ENCODE results near the gene B3GAT3.
"Not testable (repeated sequence)": the region's sequence is repeated elsewhere in the genome, so short reads cannot be mapped to it uniquely, and the experiment has no call there.

Gene B3GAT3

DNA sequence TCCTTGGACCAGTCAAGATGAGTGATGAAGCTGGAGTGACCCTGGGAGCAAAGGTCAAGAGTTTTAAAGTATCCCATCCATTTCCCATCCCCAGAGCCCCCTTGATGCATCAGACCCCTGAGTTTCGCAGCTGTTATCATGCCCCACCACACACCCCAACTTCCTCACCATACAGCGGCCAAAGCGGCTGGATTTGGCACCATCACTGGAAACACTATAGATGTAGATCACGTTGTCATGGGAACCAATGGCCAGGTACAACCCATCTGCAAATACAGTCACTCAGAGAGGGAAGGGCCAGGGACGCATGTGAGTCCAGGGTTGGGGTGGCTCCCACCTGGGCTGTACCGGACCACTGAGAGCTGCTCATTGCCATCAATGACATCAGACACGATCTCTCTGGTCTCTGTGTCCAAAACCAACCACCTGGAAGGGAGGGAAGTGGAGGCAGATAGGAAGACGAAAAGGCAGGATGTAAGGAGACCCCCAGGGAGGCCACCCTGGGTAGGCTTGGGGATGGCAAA lies 17.9 kb downstream of the B3GAT3 start:
- no peak for DNase-seq

DNA sequence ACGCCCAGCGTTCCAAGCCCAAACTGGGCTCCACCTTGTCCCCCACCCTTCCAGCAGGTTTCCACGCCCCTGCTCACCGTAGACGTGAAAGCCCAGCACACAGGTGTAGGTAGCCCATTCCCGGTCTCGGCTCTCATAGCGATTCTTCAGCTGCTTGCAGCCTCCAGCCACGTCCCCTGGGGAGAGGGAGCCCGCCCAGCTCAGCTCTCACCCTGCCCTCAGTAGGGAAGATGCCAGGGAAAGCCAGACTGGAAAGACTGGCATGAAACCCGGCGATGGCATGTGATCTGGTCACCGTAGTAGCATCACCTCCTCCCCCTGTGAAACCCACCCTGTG lies 18.7 kb downstream of the B3GAT3 start:
- DNase-seq, result no peak

DNA sequence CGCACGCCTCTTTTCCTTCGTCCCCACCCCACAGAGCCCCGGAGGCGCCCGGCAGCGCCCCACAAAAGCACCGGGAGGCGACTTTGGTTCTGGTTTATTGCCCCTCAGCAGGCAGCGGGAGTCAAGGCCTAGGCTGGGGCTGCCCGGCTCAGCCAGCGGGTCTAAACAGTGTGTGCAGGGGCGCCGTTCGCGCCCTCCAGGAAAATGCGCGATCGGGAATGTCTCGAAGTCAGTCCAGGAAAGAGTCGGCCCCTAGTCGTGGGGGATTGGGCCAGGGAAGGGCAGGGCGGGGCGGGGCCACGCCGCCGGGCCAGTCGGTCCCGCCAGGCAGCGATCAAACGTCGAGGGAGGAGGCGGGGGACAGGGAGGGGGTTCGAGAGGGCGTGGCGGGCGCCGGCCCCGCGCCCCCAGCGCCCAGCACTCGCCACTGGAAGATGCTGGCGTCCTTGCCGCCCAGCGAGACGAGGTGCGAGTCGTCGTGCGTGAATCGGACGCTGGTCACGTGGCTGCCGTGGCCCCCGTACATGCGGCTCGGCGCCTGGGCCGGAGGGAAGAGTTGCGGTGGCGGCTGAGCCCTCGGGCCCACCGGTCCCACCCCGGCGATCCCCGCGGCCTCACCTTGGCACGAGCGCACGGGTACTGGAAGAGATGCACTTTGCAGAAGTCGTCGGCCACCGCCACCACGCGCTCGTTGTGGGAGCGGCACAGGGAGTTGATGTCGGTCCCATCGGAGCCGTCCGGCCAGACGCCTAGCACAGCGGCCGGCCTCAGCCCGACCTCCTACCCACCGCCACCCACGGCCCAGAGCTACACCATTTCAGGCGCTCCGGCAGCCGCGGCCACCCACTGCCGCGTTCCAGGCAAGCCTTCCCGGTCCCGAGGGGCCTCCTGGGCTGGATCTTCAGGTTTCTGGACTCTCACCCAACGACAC lies 19.4 kb downstream of the B3GAT3 start:
- peak; percentile 69 for DNase-seq

- DNase-seq, result peak; percentile 97
These were observed 20.2 kb downstream of the B3GAT3 start, which contains the start of gene MTA2 for GRCh38 chr11:62601372-62602140. TSS of gene MTA2 (minus strand) at chr11:62601865. CDS start at chr11:62601450, 415 bp downstream.

- DNase-seq, result peak; percentile 25
These were observed 20.7 kb downstream of the B3GAT3 start for GRCh38 chr11:62601122-62601371.

GRCh38 chr11:62600367-62601121 lies 21.2 kb downstream of the B3GAT3 start:
- DNase-seq, result no peak

GRCh38 chr11:62599901-62600300 lies 21.9 kb downstream of the B3GAT3 start:
- no peak for DNase-seq

DNA sequence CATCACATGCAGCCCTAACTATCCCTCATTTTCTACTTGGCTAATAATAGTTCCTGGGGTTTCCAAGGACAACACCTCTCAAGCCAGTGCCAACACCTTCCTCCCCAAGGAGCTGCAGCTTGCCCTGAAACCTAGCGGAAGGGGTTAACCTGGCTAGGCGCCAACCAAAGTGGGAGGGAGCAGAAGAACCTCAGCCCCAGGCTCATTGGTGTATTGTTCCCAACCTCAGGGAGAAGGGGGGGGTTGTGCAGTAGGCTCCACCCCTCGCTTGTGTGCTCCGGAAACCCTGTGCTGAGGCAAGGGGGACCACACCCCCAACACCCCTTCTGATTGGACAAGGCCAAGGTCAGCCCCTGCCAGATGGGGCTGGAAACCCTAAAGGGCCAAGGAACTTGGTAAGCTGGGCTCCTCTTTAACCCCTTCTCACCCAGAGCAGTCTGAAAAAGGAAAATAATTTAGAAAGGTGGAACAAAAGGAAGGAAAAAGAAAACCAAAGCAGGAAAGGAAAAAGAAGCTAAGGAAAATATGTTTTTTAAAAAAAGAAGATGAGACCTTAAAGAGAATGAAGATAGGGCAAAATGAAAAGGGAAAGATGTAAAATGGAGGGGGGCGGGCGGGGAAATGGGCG lies 22.6 kb downstream of the B3GAT3 start:
- DNase-seq, result peak; percentile 99

GRCh38 chr11:62595124-62595523 lies 26.7 kb downstream of the B3GAT3 start:
- no peak for DNase-seq

DNA sequence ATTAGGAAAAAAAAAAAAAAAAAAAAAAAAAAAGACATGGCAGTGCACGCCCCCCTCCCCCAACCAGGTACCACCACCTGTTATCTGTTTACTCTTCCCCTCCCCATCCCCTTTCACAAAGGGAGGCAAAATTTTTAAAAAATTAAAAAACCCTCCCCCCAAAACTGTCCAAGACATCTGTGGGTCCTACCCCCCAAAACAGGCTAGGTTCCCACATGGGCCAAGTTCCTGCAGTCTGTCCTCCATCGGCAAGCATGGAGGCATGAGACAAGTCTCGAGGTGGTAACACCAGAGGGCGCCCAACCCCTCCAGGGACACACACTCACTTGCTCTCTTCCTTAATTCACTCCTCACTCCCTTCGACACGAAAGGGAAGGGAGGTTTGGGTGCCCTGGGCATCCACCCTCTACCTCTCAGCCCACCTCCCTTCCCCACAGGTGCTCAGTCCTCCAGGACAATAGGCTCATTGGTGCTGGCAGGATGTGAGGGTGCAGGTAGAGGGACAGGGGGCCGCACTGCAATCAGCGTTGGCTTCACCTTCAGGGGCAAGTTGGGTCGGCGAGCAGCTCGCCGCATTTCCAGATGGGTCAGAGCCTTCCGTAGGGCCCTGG lies 28.2 kb downstream of the B3GAT3 start:
- peak; percentile 71 for DNase-seq

- no peak for DNase-seq
These were observed 28.8 kb downstream of the B3GAT3 start for GRCh38 chr11:62592989-62593421.

DNA sequence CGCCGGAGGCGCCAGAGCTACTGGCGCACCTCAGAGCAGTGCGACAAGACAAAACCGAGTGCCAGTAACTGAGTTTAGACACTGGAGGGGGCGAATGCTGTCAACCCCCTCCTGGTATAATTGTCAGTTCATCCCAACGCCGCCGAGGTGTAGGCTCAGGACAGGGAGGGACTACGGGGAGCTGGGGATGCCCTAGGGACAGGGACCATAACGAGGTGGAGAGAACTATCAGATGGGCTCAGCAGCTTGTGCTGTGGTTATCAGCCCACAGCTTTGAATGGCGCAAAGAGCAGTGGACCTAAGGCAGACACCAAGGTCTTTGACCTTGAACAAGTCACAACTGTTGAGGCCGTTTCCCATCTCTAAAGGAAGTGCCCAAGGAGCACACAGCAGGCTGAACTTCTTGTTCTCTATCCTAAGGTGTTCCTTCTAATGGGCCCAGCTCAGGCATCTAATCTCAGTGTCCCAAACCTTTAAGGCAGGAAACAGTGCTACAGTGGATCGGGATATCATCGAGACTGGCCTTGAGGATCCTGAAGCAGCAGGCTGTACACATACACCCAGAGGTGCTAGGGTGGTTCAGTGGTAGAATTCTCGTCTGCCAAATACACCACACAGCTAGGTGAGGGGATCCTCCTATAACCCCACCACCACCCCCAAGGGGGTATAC lies 29.5 kb downstream of the B3GAT3 start:
- no peak for DNase-seq

DNA sequence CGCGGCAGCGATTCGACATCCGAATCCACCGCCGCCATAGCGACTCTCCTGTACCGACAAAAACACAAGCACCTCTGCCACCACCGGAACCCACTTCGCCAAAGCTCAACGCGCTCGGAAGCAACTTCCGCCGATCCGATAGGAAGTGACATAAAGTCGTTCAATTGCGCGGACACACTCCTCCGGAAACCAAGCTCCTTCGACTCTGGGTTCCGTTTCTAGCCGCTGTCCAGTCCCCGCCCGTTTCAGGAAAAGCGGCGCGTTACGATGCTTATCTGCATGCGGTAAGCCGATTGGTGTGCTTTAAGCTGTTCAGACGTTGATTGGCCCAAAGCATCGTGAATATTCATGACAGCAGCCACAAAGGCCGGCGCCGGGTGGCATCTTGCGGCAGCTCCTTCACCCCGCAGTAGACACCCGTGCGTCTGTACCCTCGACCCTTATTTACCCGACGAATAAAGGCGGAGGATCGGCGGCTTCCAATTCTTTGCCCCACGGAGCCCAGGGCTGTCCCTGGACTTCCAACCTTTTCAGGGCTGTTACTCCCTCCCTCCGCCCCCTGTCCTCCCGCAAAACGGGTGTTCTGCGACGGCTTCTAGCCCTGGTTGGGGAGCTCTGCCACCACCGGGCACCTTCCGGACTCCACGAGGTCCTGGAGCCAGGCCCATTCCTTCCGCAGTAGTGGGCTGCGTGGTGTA lies 30.2 kb downstream of the B3GAT3 start, which contains the start of gene TUT1:
Gene TUT1, minus strand, starts transcription at position 76 of the 698 bp plus-strand sequence. Its CDS starts 38 bp downstream, at position 38.
- DNase-seq, result peak; percentile 99

- DNase-seq, result no peak
These were observed 32.7 kb downstream of the B3GAT3 start for GRCh38 chr11:62588966-62589637.

GRCh38 chr11:62585356-62585755 lies 36.4 kb downstream of the B3GAT3 start:
- DNase-seq, result not testable (repeated sequence)

- not testable (repeated sequence) for DNase-seq
These were observed 40.1 kb downstream of the B3GAT3 start for GRCh38 chr11:62581735-62582134.

DNA sequence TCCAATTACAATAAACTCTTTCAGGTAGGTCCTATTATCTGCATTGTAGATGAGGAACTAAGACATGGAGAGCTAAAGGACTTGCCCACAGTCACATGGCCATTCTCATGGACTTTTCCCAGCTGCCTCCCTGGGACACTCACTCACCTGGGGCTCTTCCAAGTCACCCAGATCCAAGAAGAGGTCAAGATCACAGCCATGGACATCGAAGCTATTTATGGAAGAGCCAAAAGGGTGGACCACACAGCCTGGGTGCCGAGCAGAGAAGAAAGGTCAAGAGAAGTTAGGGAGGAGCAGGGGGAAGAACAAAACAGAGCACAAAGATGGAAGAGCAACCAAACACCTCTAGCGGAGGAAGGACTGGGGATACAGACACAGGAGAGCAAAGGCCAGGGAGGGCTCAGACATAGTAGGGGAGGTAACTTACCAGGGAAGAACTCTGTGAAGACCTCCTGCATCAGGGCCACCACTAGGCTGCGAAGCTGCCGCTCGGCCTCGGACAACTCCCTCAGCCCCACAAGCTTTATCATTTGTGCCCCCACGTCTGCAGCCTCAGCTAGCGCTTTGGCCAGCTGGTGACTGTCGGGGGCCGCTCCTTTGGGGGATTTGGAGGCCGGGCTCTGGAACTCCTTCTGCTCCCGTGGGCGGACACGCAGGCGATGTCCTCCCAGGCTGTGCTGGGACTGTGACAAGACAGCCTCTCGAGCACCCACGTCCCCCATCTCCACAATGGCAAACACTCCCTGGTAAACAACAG lies 40.6 kb downstream of the B3GAT3 start:
- no peak for DNase-seq

DNA sequence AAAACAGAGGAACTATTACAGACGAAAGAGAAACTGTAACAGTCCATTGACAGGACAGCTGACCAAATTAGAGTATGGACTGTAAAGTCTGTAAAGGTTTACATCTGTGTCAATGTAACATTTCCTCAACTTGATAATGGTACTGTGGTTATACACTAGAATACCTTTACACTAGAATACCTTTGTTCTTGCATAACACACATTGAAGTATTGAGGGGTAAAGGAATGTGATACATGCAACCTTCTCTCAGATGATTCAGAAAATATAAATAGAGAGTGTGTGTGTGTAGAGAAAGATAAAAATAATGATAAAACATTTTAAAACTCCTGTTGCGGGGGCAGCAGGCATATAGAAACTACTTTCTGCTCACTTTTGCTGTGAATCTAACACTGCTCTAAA lies 42.5 kb downstream of the B3GAT3 start:
- no peak for DNase-seq

DNA sequence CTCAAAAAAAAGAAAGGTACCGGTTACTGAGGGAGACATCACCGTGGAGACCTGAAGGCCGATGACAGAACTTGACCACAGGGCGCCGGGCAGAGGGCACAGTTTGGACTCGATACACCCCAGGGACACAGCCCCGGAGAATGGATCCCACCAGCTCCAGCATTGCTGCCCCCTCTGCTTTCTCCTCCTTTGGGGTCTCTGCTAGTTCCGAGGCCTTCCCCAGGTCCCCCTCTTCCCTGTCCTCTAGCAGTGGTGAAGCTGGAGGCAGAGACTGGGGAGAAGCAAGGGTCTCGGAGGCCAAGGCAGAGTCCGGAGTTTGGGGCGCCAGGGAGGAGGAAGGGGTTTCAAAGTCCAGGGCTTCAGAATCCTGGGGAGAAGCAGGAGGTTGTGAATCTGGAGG lies 43.2 kb downstream of the B3GAT3 start:
- no peak for DNase-seq

Data from fibroblast of skin of abdomen (primary cell).